ENCODE data around the gene HOXA9. TPM values are rescaled to one million over a fixed set of nuclear protein-coding genes. Genes with fewer than 3 reads are reported as not detected.

HOXA9 gene
- total RNA-seq, 1 donor from 2014 or later: 1.2 TPM

DNA sequence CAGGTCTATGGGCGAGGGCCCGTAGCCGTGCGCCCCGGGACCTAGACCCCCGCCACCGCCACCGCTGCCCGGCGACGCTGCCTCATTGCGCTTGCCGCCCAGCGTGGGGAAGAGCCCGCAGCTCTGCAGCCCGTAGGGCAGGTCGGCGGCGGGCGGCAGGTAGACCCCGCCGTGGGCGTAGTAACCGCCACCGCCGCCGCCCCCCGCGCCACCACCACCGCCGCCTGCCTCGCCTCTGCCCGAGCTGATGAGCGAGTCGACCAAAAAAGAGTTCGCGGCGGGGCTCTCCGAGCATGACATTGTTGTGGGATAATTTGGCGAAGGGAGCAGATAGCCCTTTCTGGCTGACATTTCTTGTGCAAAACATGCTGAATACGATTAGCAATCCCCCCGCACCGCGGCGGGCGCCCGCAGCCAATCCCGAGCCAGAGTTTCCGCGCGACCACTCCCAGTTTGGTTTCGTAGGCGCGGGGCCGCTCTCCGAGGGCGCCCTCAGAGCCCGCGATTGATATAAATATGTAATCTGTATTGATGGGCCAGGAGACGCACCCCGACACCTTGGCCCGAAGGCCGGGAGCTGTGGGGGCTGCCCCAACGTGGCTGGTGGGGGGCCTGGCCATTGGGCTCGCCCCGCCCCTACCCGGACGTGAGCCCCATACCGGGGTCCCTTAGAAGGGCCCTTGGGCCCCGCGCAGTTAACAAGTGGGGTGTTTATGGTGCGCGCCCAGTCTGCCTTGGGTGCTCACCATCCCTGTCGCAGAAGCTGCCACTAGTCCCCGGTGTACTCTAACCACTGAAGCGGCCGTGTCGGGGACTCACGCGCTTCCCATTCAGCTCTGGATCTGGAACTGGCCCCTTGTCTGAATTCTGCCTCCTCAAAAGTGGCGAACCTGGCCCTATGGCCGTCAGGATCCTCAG, 8.9 kb upstream of the HOXA9 start, which contains the start of gene HOXA10:
HOXA10 (minus strand) TSS at position 365 of the 918 bp plus-strand sequence; CDS start at position 351, 14 bp downstream.
- peak within 1 kb of the TSS; percentile 51 for H3K27ac ChIP-seq
- ATAC-seq: peak; percentile 8
- peak within 1 kb of the TSS; percentile 45 for H3K4me3 ChIP-seq
- H3K4me1 ChIP-seq: peaks cover 27% of the 10 kb centered on the region
- H3K27me3 ChIP-seq: peaks cover 100% of the 10 kb centered on the region
- DNase-seq: peak; percentile 56
- no peaks in the 10 kb centered on the region for H3K36me3 ChIP-seq
- TF ChIP-seq, protein P1, sequence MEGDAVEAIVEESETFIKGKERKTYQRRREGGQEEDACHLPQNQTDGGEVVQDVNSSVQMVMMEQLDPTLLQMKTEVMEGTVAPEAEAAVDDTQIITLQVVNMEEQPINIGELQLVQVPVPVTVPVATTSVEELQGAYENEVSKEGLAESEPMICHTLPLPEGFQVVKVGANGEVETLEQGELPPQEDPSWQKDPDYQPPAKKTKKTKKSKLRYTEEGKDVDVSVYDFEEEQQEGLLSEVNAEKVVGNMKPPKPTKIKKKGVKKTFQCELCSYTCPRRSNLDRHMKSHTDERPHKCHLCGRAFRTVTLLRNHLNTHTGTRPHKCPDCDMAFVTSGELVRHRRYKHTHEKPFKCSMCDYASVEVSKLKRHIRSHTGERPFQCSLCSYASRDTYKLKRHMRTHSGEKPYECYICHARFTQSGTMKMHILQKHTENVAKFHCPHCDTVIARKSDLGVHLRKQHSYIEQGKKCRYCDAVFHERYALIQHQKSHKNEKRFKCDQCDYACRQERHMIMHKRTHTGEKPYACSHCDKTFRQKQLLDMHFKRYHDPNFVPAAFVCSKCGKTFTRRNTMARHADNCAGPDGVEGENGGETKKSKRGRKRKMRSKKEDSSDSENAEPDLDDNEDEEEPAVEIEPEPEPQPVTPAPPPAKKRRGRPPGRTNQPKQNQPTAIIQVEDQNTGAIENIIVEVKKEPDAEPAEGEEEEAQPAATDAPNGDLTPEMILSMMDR (IDR thresholded peaks at IDR 0.05): no peak
- intact Hi-C loops (cut with DNase I): no loop called here
- no peaks in the 10 kb centered on the region for H3K9me3 ChIP-seq

DNA sequence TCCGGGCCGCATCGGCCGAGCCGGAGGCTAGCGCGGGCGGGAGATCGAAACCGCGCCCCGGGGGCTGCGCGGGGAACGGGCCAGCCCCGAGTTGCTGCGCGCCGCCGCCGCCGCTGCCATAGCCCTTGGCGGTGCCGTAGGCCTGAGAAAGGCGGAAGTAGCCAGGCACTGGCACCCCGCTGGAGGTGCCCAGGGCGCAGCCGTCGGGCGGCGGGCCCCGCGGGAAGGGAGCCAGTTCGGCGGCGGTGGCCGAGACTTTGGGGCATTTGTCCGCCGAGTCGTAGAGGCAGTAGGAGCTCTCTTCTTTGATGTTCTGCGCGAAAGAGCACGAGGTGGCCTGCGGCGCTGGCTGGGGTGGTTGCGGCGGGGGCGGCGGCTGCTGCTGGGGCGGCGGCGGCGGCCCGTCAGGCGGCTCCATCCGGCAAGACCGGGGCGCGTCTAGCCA, 8.2 kb upstream of the HOXA9 start:
- no peak overlapping the region for H3K27ac ChIP-seq

DNA sequence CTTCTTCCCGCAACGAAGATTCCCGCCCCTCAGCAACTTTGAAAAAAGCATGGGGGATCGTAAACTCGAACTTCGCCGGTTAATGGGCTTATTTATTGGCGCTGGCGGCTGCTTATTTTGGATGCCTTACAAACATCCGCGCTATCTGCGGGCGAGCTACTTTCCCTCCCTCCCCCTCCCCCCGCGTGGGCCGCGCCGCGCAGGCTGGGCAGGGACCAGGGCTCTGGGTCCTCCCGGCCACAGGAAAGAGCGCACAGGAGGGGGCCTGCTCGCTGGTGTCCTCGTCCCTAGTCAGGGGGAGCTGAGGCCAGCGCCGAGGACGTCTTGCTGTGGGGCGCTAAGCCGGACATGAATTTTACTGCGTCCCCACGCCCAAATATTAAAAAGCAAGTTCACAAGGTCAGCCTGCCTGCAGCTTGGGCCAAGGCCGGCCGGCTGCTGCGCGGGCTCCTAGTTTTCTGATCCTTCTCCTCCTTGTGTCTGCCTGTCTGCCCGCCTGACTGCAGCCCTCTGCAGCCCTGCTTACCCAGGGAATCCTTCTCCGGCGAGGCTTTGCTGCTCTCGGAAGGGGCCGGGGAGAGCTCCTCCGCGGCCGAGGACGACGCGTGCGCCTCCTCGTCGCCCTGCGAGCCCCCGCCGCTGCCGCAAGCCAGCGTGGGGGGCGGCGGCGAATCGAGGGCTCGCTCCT, 7.6 kb upstream of the HOXA9 start:
- ATAC-seq (peak; percentile 13), DNase-seq (peak; percentile 64)
- TF ChIP-seq, protein P1 (IDR thresholded peaks at IDR 0.05): no peak
- Histone ChIP-seq H3K36me3 (no peaks in the 10 kb centered on the region), H3K9me3 (no peaks in the 10 kb centered on the region), H3K4me3 (peak overlapping the region; percentile 45), H3K27me3 (peaks cover 100% of the 10 kb centered on the region), H3K4me1 (peaks cover 27% of the 10 kb centered on the region), H3K27ac (peak overlapping the region; percentile 51)
- intact Hi-C loops (cut with DNase I): no loop called here

More for the DNA sequence above, 8.2 kb upstream of the HOXA9 start:
- peaks cover 27% of the 10 kb centered on the region for H3K4me1 ChIP-seq
- H3K9me3 ChIP-seq: no peaks in the 10 kb centered on the region
- TF ChIP-seq, protein P1 (IDR thresholded peaks at IDR 0.05): no peak
- H3K36me3 ChIP-seq: no peaks in the 10 kb centered on the region
- intact Hi-C loops (cut with DNase I): no loop called here
- peak overlapping the region; percentile 45 for H3K4me3 ChIP-seq
- H3K27me3 ChIP-seq: peaks cover 100% of the 10 kb centered on the region
- peak; percentile 79 for ATAC-seq
- peak; percentile 76 for DNase-seq

DNA sequence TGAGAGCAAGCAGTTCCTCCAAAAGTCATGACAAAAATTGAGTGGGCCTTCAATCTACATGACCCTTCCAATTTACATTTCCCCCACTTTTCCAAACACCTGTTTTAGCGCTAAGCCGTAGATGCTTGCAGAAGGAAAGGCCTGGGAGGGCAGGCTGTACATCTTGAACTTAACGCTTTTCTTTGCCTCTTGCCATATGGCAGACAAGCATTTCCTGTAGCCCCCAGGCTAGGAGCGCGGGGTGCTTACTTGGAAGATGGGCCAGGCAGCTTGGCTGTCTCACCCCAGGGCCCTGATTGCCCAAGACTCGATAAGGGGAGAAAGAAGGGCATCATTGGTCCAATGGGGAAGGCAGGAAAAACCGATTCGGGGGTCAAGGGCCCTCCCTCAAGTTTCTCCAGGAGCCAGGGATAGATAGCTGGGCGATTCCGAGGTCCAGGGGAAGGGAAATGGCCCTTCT, 7.0 kb upstream of the HOXA9 start:
- peak; percentile 32 for DNase-seq
- Histone ChIP-seq H3K4me1 (peaks cover 27% of the 10 kb centered on the region), H3K9me3 (no peaks in the 10 kb centered on the region), H3K4me3 (no peak overlapping the region), H3K27me3 (peaks cover 100% of the 10 kb centered on the region), H3K27ac (no peak overlapping the region), H3K36me3 (no peaks in the 10 kb centered on the region)
- ATAC-seq: no peak
- intact Hi-C loops (cut with DNase I): no loop called here
- TF ChIP-seq, protein P1 (IDR thresholded peaks at IDR 0.05): no peak

DNA sequence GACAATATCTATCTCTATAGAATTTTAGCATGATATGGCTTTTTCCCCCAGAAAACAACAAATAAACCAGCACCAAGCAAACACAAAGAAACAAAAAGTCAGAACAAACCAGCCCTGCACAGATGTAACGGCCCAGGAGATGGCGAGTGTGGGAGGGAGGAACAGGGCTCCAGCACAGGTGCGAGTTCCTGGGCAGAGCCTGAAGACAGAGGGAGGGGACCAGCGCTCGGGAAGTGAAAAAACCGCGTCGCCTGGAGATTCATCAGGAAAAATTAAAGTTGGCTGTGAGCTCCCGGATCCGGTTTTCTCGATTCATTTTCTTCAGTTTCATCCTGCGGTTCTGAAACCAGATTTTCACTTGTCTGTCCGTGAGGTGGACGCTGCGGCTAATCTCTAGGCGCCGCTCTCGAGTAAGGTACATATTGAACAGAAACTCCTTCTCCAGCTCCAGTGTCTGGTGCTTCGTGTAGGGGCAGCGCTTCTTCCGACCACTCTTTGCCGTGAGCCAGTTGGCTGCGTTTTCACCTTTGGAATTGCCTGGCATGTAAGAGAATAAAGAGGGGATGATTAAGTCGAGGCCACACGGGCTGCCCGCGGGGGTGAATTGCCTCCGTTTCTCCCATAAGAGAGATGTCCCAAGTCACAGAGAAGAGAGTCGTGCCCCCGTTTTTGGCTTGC, 6.4 kb upstream of the HOXA9 start:
- intact Hi-C loops (cut with DNase I): no loop called here
- TF ChIP-seq, protein P1 (IDR thresholded peaks at IDR 0.05): no peak
- H3K4me3 ChIP-seq: no peak overlapping the region
- peaks cover 100% of the 10 kb centered on the region for H3K27me3 ChIP-seq
- no peaks in the 10 kb centered on the region for H3K9me3 ChIP-seq
- ATAC-seq: no peak
- H3K27ac ChIP-seq: no peak overlapping the region
- H3K4me1 ChIP-seq: peaks cover 27% of the 10 kb centered on the region
- DNase-seq: peak; percentile 55
- H3K36me3 ChIP-seq: no peaks in the 10 kb centered on the region

Measured in upper lobe of right lung (tissue), 1 donor.